WTC11 (cell line): ENCODE measurements around the gene MACROD2.

ENCODE experiments used
- CTCF ChIP-seq: fragments of 200-600 bp; IDR thresholded peaks from 2 replicates; pipeline ENCODE4 v1.8.0; 2022; ENCODE audit warnings: antibody characterized with exemption
- IRF2 ChIP-seq: sonication (generic); formaldehyde crosslinking; IDR thresholded peaks from 2 replicates; pipeline ENCODE4 v1.8.0; 2022; ENCODE audit warnings: low read depth, missing genetic modification reagents, borderline replicate concordance
- TF ChIP-seq, protein P1 (sequence below): sonication (generic); formaldehyde crosslinking; IDR thresholded peaks from 2 replicates; pipeline ENCODE4 v1.8.0; 2022; ENCODE audit warnings: mild to moderate bottlenecking, missing genetic modification reagents

DNA sequence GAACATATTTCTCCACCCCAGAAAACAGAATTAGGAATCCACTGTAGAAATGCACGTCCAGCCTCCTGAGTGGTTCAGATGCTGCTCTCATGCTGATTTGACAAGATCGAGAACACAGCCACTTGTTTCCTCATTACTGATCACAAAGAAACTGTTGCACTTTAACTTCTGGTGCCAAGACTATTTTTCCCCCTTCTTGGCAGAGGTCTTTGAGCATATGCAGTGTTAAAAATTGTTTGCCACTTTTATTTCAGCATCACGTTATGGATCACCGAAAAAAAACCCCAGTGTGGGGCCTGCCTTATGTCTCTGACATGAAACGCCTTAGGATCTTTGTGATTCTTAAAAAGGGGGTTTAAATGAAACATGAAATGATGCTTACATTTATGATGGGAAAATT, 1511.0 kb downstream of the MACROD2 start:
- TF ChIP-seq, protein P1, sequence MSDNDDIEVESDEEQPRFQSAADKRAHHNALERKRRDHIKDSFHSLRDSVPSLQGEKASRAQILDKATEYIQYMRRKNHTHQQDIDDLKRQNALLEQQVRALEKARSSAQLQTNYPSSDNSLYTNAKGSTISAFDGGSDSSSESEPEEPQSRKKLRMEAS, result no peak
- TF ChIP-seq IRF2 (CRISPR knock-in tag), result no peak
- no peak for TF ChIP-seq CTCF
